SK-N-SH treated with all-trans-retinoic acid at 6 μM for 48 hours (cell line): ENCODE results near the gene CUEDC1.

Experiments used
- ARNTL ChIP-seq: fragments of 450-650 bp; formaldehyde crosslinking; IDR thresholded peaks from 2 replicates; pipeline ENCODE4 v1.5.0; 2020; ENCODE audit warnings: low read depth, mild to moderate bottlenecking, moderate library complexity, borderline replicate concordance
- BACH2 ChIP-seq: fragments of 250-450 bp; sonication (Bioruptor Pico); IDR thresholded peaks from 2 replicates; pipeline ENCODE4 v1.9.0; 2021; ENCODE audit warnings: mild to moderate bottlenecking, borderline replicate concordance
- CSDC2 ChIP-seq: fragments of 250-450 bp; sonication (Bioruptor Pico); IDR thresholded peaks from 2 replicates; pipeline ENCODE4 v1.5.0; 2020; ENCODE audit warnings: mild to moderate bottlenecking, moderate library complexity
- CSRNP3 ChIP-seq: fragments of 250-450 bp; sonication (Bioruptor Pico); IDR thresholded peaks from 2 replicates; pipeline ENCODE4 v1.5.1; 2021; ENCODE audit warnings: mild to moderate bottlenecking, moderate library complexity
- ISL1 ChIP-seq: fragments of 250-450 bp; sonication (Bioruptor Pico); IDR thresholded peaks from 2 replicates; pipeline ENCODE4 v2.1.2; 2022; ENCODE audit warnings: mild to moderate bottlenecking, moderate library complexity
- POU6F1 ChIP-seq: fragments of 250-450 bp; sonication (Bioruptor Pico); IDR thresholded peaks from 2 replicates; pipeline ENCODE4 v1.8.0; 2021; ENCODE audit warnings: low read depth, mild to moderate bottlenecking, moderate library complexity, borderline replicate concordance
- RARB ChIP-seq: fragments of 250-450 bp; sonication (Bioruptor Pico); IDR thresholded peaks from 2 replicates; pipeline ENCODE4 v1.8.0; 2021; ENCODE audit warnings: mild to moderate bottlenecking, moderate library complexity
- ZFP3 ChIP-seq: fragments of 250-450 bp; sonication (Bioruptor Pico); IDR thresholded peaks from 2 replicates; pipeline ENCODE4 v1.5.0; 2020; ENCODE audit warnings: mild to moderate bottlenecking, moderate library complexity
- ZFP30 ChIP-seq: fragments of 450-650 bp; formaldehyde crosslinking; IDR thresholded peaks from 2 replicates; pipeline ENCODE4 v1.5.0; 2022; ENCODE audit warnings: mild to moderate bottlenecking, moderate library complexity
- TF ChIP-seq, protein P1 (sequence below): fragments of 250-450 bp; sonication (Bioruptor Pico); IDR thresholded peaks from 2 replicates; pipeline ENCODE4 v1.8.0; 2020; ENCODE audit warnings: mild to moderate bottlenecking, moderate library complexity, borderline replicate concordance

- TF ChIP-seq, protein P1, sequence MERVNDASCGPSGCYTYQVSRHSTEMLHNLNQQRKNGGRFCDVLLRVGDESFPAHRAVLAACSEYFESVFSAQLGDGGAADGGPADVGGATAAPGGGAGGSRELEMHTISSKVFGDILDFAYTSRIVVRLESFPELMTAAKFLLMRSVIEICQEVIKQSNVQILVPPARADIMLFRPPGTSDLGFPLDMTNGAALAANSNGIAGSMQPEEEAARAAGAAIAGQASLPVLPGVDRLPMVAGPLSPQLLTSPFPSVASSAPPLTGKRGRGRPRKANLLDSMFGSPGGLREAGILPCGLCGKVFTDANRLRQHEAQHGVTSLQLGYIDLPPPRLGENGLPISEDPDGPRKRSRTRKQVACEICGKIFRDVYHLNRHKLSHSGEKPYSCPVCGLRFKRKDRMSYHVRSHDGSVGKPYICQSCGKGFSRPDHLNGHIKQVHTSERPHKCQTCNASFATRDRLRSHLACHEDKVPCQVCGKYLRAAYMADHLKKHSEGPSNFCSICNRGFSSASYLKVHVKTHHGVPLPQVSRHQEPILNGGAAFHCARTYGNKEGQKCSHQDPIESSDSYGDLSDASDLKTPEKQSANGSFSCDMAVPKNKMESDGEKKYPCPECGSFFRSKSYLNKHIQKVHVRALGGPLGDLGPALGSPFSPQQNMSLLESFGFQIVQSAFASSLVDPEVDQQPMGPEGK (CRISPR knock-in tag): no peak
- TF ChIP-seq ARNTL (CRISPR knock-in tag) (no peak), CSDC2 (CRISPR knock-in tag) (no peak), BACH2 (no peak), ZFP3 (CRISPR knock-in tag) (no peak), ZFP30 (CRISPR knock-in tag) (no peak), CSRNP3 (CRISPR knock-in tag) (no peak), POU6F1 (CRISPR knock-in tag) (no peak), RARB (CRISPR knock-in tag) (no peak), ISL1 (CRISPR knock-in tag) (no peak)
These were observed 2.1 kb upstream of the CUEDC1 start for GRCh38 chr17:57957120-57957850.
